Medulla oblongata (tissue), 1 donor: ENCODE measurements around the gene GNE.
A peak's percentile ranks its signal among the peaks of the same experiment; 100 is the strongest.
"Not testable (repeated sequence)": the region's sequence is repeated elsewhere in the genome, so short reads cannot be mapped to it uniquely, and the experiment has no call there.

Source experiments
- DNase-seq: peaks from one replicate; pipeline ENCODE4 v3.0.0-alpha.2; 2015; ENCODE audit errors: extremely low spot score

GNE gene

GRCh38 chr9:36258208-36258995 is at the start of gene GNE:
TSS of gene GNE (minus strand) at chr9:36258448. CDS start at chr9:36249355, 9,093 bp downstream.
- DNase-seq = peak; percentile 98

GRCh38 chr9:36306471-36307306 is 48.4 kb upstream of the GNE start:
- DNase-seq = no peak

- DNase-seq = not testable (repeated sequence)
These were observed 46.1 kb upstream of the GNE start for GRCh38 chr9:36304366-36304765.

GRCh38 chr9:36301227-36301626 is 43.0 kb upstream of the GNE start:
- no peak for DNase-seq

GRCh38 chr9:36298566-36298965 is 40.3 kb upstream of the GNE start:
- no peak for DNase-seq

- no peak for DNase-seq
These were observed 39.5 kb upstream of the GNE start for GRCh38 chr9:36297798-36298197.

- not testable (repeated sequence) for DNase-seq
These were observed 36.7 kb upstream of the GNE start for GRCh38 chr9:36294996-36295395.

- DNase-seq = no peak
These were observed 35.7 kb upstream of the GNE start for GRCh38 chr9:36293918-36294317.

- no peak for DNase-seq
These were observed 34.9 kb upstream of the GNE start for GRCh38 chr9:36293171-36293570.

GRCh38 chr9:36292641-36293040 is 34.4 kb upstream of the GNE start:
- DNase-seq = no peak

GRCh38 chr9:36290996-36291395 is 32.7 kb upstream of the GNE start:
- no peak for DNase-seq

GRCh38 chr9:36289836-36290435 is 31.7 kb upstream of the GNE start:
- DNase-seq = no peak

GRCh38 chr9:36288070-36288469 is 29.8 kb upstream of the GNE start:
- DNase-seq = no peak

GRCh38 chr9:36286388-36286787 is 28.1 kb upstream of the GNE start:
- DNase-seq = no peak

- DNase-seq = no peak
These were observed 26.0 kb upstream of the GNE start for GRCh38 chr9:36284226-36284625.

GRCh38 chr9:36282275-36282674 is 24.0 kb upstream of the GNE start:
- no peak for DNase-seq

- no peak for DNase-seq
These were observed 22.7 kb upstream of the GNE start for GRCh38 chr9:36280989-36281388.

GRCh38 chr9:36278243-36278642 is 20.0 kb upstream of the GNE start:
- no peak for DNase-seq

GRCh38 chr9:36276781-36277181 is 18.5 kb upstream of the GNE start:
- DNase-seq = peak; percentile 21

- no peak for DNase-seq
These were observed 18.0 kb upstream of the GNE start for GRCh38 chr9:36276254-36276653.

- DNase-seq = no peak
These were observed 16.8 kb upstream of the GNE start for GRCh38 chr9:36275060-36275459.

GRCh38 chr9:36273354-36273753 is 15.1 kb upstream of the GNE start:
- DNase-seq = not testable (repeated sequence)

GRCh38 chr9:36268007-36268427 is 9.8 kb upstream of the GNE start:
- no peak for DNase-seq
